Neural progenitor cell (in vitro differentiated cells): ENCODE data around the gene SRBD1. TPM values are rescaled to one million over a fixed set of nuclear protein-coding genes. Genes with fewer than 3 reads are reported as not detected.

ENCODE experiments used
- DNase-seq: peaks from one replicate; pipeline ENCODE4 v3.0.0-alpha.2; 2016; ENCODE audit warnings: low spot score
- H2AFZ ChIP-seq: fragments of 200-600 bp; sonication (generic); replicated peaks from 2 replicates; pipeline ENCODE4 v1.6.1; 2016; ENCODE audit warnings: antibody characterized with exemption
- H3F3A ChIP-seq: fragments of 200-600 bp; sonication (generic); 2 replicates; pipeline ENCODE4 v1.6.1; 2016; ENCODE audit warnings: antibody characterized with exemption, low read depth
- H3K27ac ChIP-seq: fragments of 200-600 bp; sonication (generic); 2 replicates; pipeline ENCODE4 v1.5.1; 2016; ENCODE audit warnings: mild to moderate bottlenecking
- H3K27me3 ChIP-seq: fragments of 200-600 bp; sonication (generic); 2 replicates; pipeline ENCODE4 v1.6.1; 2016; ENCODE audit warnings: mild to moderate bottlenecking, moderate library complexity
- H3K36me3 ChIP-seq: fragments of 200-600 bp; sonication (generic); 2 replicates; pipeline ENCODE4 v1.5.1; 2016
- H3K4me1 ChIP-seq: fragments of 200-600 bp; sonication (generic); 2 replicates; pipeline ENCODE4 v1.6.1; 2016; ENCODE audit warnings: mixed run types
- H3K4me2 ChIP-seq: fragments of 200-600 bp; sonication (generic); 2 replicates; pipeline ENCODE4 v1.6.1; 2016
- H3K4me3 ChIP-seq: fragments of 200-600 bp; sonication (generic); 2 replicates; pipeline ENCODE4 v1.5.1; 2016
- H3K79me2 ChIP-seq: fragments of 200-600 bp; sonication (generic); 2 replicates; pipeline ENCODE4 v1.6.1; 2016; ENCODE audit warnings: low read depth
- H3K9ac ChIP-seq: fragments of 200-600 bp; sonication (generic); 2 replicates; pipeline ENCODE4 v1.6.1; 2016
- H3K9me3 ChIP-seq: fragments of 200-600 bp; sonication (generic); 2 replicates; pipeline ENCODE4 v1.5.1; 2016; ENCODE audit warnings: low read depth
- H4K20me1 ChIP-seq: fragments of 200-600 bp; sonication (generic); 2 replicates; pipeline ENCODE4 v1.6.1; 2016; ENCODE audit warnings: low read depth
- H3K27ac Mint-ChIP-seq: 3 replicates; pipeline ENCODE4 v1.8.0; 2021; ENCODE audit warnings: mixed read lengths
- H3K27me3 Mint-ChIP-seq: 2 replicates; pipeline ENCODE4 v1.8.0; 2022; ENCODE audit warnings: low read depth, mild to moderate bottlenecking, inconsistent platforms, moderate library complexity, mixed read lengths; ENCODE audit not compliant: insufficient read depth
- H3K36me3 Mint-ChIP-seq: 3 replicates; pipeline ENCODE4 v1.8.0; 2021; ENCODE audit warnings: mixed read lengths
- H3K4me1 Mint-ChIP-seq: 3 replicates; pipeline ENCODE4 v1.8.0; 2021; ENCODE audit warnings: mixed read lengths
- H3K4me3 Mint-ChIP-seq: 3 replicates; pipeline ENCODE4 v1.8.0; 2021; ENCODE audit warnings: mild to moderate bottlenecking, moderate library complexity, mixed read lengths
- H3K9me3 Mint-ChIP-seq: 3 replicates; pipeline ENCODE4 v1.8.0; 2020; ENCODE audit warnings: mixed read lengths
- CTCF ChIP-seq: fragments of 200-600 bp; sonication (generic); IDR thresholded peaks from 2 replicates; pipeline ENCODE4 v1.5.1; 2017; ENCODE audit warnings: antibody characterized with exemption, mild to moderate bottlenecking
- EZH2 ChIP-seq: fragments of 200-600 bp; sonication (generic); IDR thresholded peaks from 2 replicates; pipeline ENCODE4 v1.6.1; 2017; ENCODE audit warnings: antibody characterized with exemption, mild to moderate bottlenecking, moderate library complexity
- EZH2phosphoT487 ChIP-seq: fragments of 200-600 bp; sonication (generic); IDR thresholded peaks from 2 replicates; pipeline ENCODE4 v1.6.1; 2017; ENCODE audit warnings: antibody characterized with exemption
- total RNA-seq: library from RNA; depleted of rRNA; stranded (reverse); fragments of >200 nt; gene quantifications from 2 replicates; pipeline ENCODE4 v1.2.3, GENCODE V29; 2015; ENCODE audit warnings: low replicate concordance

The SRBD1 gene
- total RNA-seq, 1 donor from 2014 or later: 37.2 TPM

DNA sequence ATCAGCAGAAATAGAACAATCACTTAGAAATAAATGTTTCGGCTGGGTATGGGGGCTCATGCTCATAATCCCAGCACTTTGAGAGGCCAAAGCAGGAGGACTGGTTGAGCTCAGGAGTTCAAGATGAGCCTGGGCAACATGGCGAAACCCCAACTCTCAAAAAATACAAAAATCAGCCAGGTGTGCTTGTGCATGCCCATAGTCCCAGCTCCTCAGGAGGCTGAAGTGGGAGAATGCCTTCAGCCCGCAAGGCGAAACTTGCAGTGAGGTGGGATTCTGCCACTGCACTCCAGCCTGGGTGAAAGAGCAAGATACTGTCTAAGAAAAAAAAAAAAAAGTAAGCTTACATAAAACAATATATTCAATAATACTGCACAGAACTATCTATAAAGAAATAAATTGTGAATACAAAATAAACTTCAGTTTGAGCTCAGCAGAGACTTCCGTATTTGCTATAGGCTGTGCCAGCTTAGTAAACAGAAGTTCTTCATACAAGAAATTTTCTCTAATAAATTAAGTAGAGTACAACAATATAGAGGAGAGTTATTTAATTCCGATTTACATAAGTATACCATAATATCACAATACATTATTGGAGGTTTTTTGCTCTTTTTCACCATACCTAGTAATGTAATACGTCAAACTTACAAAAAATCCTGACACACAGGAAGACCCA is 43.6 kb downstream of the SRBD1 start:
- H4K20me1 ChIP-seq: no peaks in the 10 kb centered on the region
- TF ChIP-seq EZH2phosphoT487 (no peak), CTCF (no peak), EZH2 (no peak)
- Mint-ChIP-seq H3K36me3 (peaks cover 18% of the 10 kb centered on the region), H3K27me3 (no peaks in the 10 kb centered on the region), H3K4me1 (peaks cover 10% of the 10 kb centered on the region), H3K4me3 (no peak overlapping the region), H3K9me3 (peaks cover 5% of the 10 kb centered on the region), H3K27ac (no peak overlapping the region)
- no peak overlapping the region for H2AFZ ChIP-seq
- no peaks in the 10 kb centered on the region for H3F3A ChIP-seq
- H3K79me2 ChIP-seq: no peaks in the 10 kb centered on the region
- H3K4me3 ChIP-seq: no peak overlapping the region
- H3K27me3 ChIP-seq: no peaks in the 10 kb centered on the region
- H3K9ac ChIP-seq: no peak overlapping the region
- no peak overlapping the region for H3K27ac ChIP-seq
- peaks cover 4% of the 10 kb centered on the region for H3K36me3 ChIP-seq
- H3K4me2 ChIP-seq: no peak overlapping the region
- peaks cover 7% of the 10 kb centered on the region for H3K4me1 ChIP-seq
- peaks cover 4% of the 10 kb centered on the region for H3K9me3 ChIP-seq
- DNase-seq: no peak

DNA sequence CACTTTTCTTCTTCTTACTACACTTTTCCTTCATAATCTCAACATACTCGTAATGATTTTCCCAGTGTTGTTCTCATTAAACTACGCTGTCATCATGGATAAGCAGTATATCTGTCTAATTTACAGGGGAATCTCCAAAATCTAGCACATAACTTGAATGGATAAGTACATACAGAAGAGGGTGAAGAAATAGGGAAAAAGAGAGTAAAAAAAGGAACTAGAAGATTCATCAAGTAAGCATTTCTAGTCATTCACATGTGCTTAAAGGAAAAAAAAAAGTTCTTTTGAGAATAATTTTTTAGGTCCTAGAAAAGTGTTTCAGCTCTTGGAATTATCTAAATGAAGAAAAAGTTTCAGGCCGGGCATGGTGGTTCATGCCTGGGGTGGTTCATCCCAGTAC is 51.6 kb downstream of the SRBD1 start:
- Histone ChIP-seq H2AFZ (no peak overlapping the region), H3K4me1 (no peaks in the 10 kb centered on the region), H3K4me3 (no peak overlapping the region), H3K27me3 (no peaks in the 10 kb centered on the region), H3K9ac (no peak overlapping the region), H3K36me3 (no peaks in the 10 kb centered on the region), H3K79me2 (no peaks in the 10 kb centered on the region), H3K27ac (no peak overlapping the region), H4K20me1 (no peaks in the 10 kb centered on the region), H3K9me3 (peaks cover 4% of the 10 kb centered on the region), H3F3A (no peaks in the 10 kb centered on the region), H3K4me2 (no peak overlapping the region)
- peaks cover 5% of the 10 kb centered on the region for H3K36me3 Mint-ChIP-seq
- H3K4me3 Mint-ChIP-seq: no peak overlapping the region
- no peaks in the 10 kb centered on the region for H3K27me3 Mint-ChIP-seq
- no peak overlapping the region for H3K27ac Mint-ChIP-seq
- TF ChIP-seq EZH2phosphoT487: no peak
- TF ChIP-seq CTCF: no peak
- no peak for TF ChIP-seq EZH2
- H3K9me3 Mint-ChIP-seq: no peaks in the 10 kb centered on the region
- no peak for DNase-seq
- no peaks in the 10 kb centered on the region for H3K4me1 Mint-ChIP-seq

GRCh38 chr2:45554742-45555140 is 56.3 kb downstream of the SRBD1 start:
- Mint-ChIP-seq H3K36me3 (peaks cover 9% of the 10 kb centered on the region), H3K27me3 (no peaks in the 10 kb centered on the region), H3K4me1 (no peaks in the 10 kb centered on the region), H3K27ac (no peak overlapping the region), H3K9me3 (no peaks in the 10 kb centered on the region), H3K4me3 (no peak overlapping the region)
- no peaks in the 10 kb centered on the region for H4K20me1 ChIP-seq
- no peak overlapping the region for H2AFZ ChIP-seq
- H3K79me2 ChIP-seq: no peaks in the 10 kb centered on the region
- no peaks in the 10 kb centered on the region for H3K9me3 ChIP-seq
- no peak overlapping the region for H3K27ac ChIP-seq
- no peak overlapping the region for H3K9ac ChIP-seq
- TF ChIP-seq CTCF (no peak), EZH2phosphoT487 (no peak), EZH2 (no peak)
- H3K36me3 ChIP-seq: no peaks in the 10 kb centered on the region
- no peak for DNase-seq
- H3K4me3 ChIP-seq: no peak overlapping the region
- no peaks in the 10 kb centered on the region for H3K4me1 ChIP-seq
- no peaks in the 10 kb centered on the region for H3K27me3 ChIP-seq
- no peak overlapping the region for H3K4me2 ChIP-seq
- H3F3A ChIP-seq: no peaks in the 10 kb centered on the region
